HEK293T (cell line): ENCODE measurements around the gene RPLP2.

ENCODE experiments used
- CTCF ChIA-PET: fragments of 350-600 bp; formaldehyde crosslinking; extraction: SDS; loops from one replicate; lab custom pipeline; 2021; ENCODE audit warnings: antibody characterized with exemption, inconsistent platforms; lab: Yijun Ruan, JAX
- POLR2A ChIA-PET: fragments of 350-600 bp; formaldehyde crosslinking; extraction: SDS; loops from one replicate; lab custom pipeline; 2020; ENCODE audit warnings: antibody characterized with exemption, inconsistent platforms; lab: Yijun Ruan, JAX
- DNase-seq: peaks from one replicate; pipeline ENCODE4 v3.0.0; 2012; ENCODE audit warnings: mixed read lengths; ENCODE audit errors: extremely low spot score
- ARNT ChIP-seq: fragments of 450-650 bp; IDR thresholded peaks from 2 replicates; pipeline ENCODE4 v1.6.1; 2017; ENCODE audit warnings: mild to moderate bottlenecking
- BHLHE40 ChIP-seq: fragments of 450-650 bp; IDR thresholded peaks from 2 replicates; pipeline ENCODE4 v1.6.1; 2016; ENCODE audit warnings: mild to moderate bottlenecking, moderate library complexity, borderline replicate concordance
- CTBP1 ChIP-seq: fragments of 450-650 bp; IDR thresholded peaks from 2 replicates; pipeline ENCODE4 v1.6.1; 2016; ENCODE audit warnings: borderline replicate concordance
- ELF4 ChIP-seq: fragments of 450-650 bp; IDR thresholded peaks from 2 replicates; pipeline ENCODE4 v1.6.1; 2017; ENCODE audit warnings: antibody characterized with exemption
- FOXA1 ChIP-seq: fragments of 450-650 bp; IDR thresholded peaks from 2 replicates; pipeline ENCODE4 v1.6.1; 2016; ENCODE audit warnings: mild to moderate bottlenecking
- FOXK2 ChIP-seq: fragments of 450-650 bp; IDR thresholded peaks from 2 replicates; pipeline ENCODE4 v1.6.1; 2016; ENCODE audit warnings: mild to moderate bottlenecking
- FOXM1 ChIP-seq: fragments of 450-650 bp; IDR thresholded peaks from 2 replicates; pipeline ENCODE4 v1.6.1; 2017; ENCODE audit warnings: mild to moderate bottlenecking, borderline replicate concordance
- HDGF ChIP-seq: fragments of 450-650 bp; IDR thresholded peaks from 2 replicates; pipeline ENCODE4 v1.6.1; 2017; ENCODE audit warnings: antibody characterized with exemption, borderline replicate concordance
- L3MBTL2 ChIP-seq: fragments of 450-650 bp; conservative IDR thresholded peaks from 2 replicates; pipeline ENCODE4 v1.6.1; 2016; ENCODE audit warnings: mild to moderate bottlenecking
- LEF1 ChIP-seq: fragments of 450-650 bp; IDR thresholded peaks from 2 replicates; pipeline ENCODE4 v1.6.1; 2017; ENCODE audit warnings: mild to moderate bottlenecking, borderline replicate concordance
- NFRKB ChIP-seq: fragments of 450-650 bp; IDR thresholded peaks from 2 replicates; pipeline ENCODE4 v1.6.1; 2016; ENCODE audit warnings: mild to moderate bottlenecking, moderate library complexity
- SP1 ChIP-seq: fragments of 450-650 bp; IDR thresholded peaks from 2 replicates; pipeline ENCODE4 v1.6.1; 2017
- SUZ12 ChIP-seq: fragments of 450-650 bp; IDR thresholded peaks from 2 replicates; pipeline ENCODE4 v1.6.1; 2016; ENCODE audit warnings: mild to moderate bottlenecking
- TARDBP ChIP-seq: fragments of 450-650 bp; IDR thresholded peaks from 2 replicates; pipeline ENCODE4 v1.6.1; 2016
- ZNF384 ChIP-seq: fragments of 450-650 bp; IDR thresholded peaks from 2 replicates; pipeline ENCODE4 v1.6.1; 2016
- TF ChIP-seq, protein P1 (sequence below): fragments of 450-650 bp; IDR thresholded peaks from 2 replicates; pipeline ENCODE4 v1.6.1; 2016

RPLP2 gene

DNA sequence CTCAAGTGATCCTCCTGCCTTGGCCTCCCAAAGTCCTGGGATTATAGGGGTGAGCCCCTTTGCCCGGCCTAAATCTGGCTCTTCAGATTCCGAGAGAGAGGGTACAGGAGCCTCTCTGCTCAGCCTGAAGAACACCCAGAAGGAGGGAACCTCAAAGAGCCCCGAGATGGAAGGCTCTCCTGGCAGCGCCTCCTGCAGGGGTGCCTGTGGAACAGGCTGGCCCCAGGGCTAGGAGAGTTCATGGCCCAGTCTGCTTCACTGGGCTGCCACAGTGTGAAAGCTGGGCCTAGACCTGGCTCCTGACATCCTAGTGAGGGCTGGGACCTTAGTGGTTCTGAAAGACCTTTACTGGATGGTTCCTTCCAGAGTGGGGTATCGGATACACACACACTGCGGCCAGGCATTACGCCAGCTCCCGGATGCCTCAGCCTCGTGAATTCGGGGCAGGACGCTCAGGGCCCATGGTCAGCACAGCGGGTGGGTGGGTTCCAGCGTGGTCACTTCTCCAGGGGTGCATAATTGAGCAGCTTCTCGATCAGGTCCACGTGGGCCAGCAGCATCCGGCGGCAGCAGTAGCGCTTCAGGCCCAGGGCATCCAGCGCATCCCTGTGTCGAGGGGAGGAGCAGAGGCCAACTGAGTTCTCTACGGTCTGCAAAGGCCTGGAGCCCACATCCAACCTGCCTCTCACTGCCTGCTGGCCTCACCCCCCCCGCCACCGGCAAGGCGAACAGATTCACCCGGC lies 30.3 kb downstream of the RPLP2 start:
- ChIA-PET POLR2A (interaction anchor here (0.8 to 5.4 kb wide), 3 partner anchors 9 to 62 kb away, joined by 3 to 63 read pairs (median 7); partner anchors contain the start of genes CD151, CRACR2B and PNPLA2), CTCF (no interaction called here)
- DNase-seq: no peak
- no peak for TF ChIP-seq ZNF384
- TF ChIP-seq SP1: no peak
- TF ChIP-seq FOXA1: no peak
- TF ChIP-seq BHLHE40: no peak
- no peak for TF ChIP-seq FOXM1
- TF ChIP-seq ELF4: no peak
- TF ChIP-seq LEF1: no peak
- no peak for TF ChIP-seq NFRKB
- no peak for TF ChIP-seq CTBP1
- TF ChIP-seq ARNT: no peak
- no peak for TF ChIP-seq L3MBTL2
- no peak for TF ChIP-seq HDGF
- no peak for TF ChIP-seq SUZ12
- no peak for TF ChIP-seq TARDBP
- TF ChIP-seq, protein P1, sequence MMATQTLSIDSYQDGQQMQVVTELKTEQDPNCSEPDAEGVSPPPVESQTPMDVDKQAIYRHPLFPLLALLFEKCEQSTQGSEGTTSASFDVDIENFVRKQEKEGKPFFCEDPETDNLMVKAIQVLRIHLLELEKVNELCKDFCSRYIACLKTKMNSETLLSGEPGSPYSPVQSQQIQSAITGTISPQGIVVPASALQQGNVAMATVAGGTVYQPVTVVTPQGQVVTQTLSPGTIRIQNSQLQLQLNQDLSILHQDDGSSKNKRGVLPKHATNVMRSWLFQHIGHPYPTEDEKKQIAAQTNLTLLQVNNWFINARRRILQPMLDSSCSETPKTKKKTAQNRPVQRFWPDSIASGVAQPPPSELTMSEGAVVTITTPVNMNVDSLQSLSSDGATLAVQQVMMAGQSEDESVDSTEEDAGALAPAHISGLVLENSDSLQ: no peak
- TF ChIP-seq FOXK2: no peak

DNA sequence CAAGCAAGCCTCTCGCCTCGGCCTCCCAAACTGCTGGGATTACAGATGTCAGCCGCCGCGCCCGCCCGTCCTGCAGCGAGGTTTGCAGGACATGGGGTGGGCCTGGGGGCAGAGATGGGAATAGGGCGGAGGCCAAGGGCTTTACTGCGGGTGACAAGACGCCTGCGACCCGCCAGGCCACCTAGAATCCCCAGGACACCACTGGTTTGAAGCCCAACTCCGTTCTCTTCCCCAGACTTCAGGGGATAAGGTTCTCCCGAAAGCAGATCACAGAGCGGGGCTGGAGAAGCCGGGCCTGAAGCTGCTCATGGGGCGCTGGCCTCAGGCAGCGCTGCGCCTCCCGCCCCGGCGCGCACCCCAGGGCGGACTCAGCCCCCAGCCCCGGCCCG lies 32.2 kb downstream of the RPLP2 start:
- POLR2A ChIA-PET: interaction anchor here (1.0 to 5.4 kb wide), 4 partner anchors 11 to 65 kb away, joined by 3 to 63 read pairs (median 7); partner anchors contain the start of genes CD151, CRACR2B and RPLP2
- TF ChIP-seq SUZ12 (no peak), ELF4 (no peak), TARDBP (no peak), HDGF (no peak), NFRKB (no peak), FOXM1 (no peak), L3MBTL2 (no peak), CTBP1 (no peak), FOXA1 (no peak), LEF1 (no peak), BHLHE40 (no peak), ZNF384 (no peak), ARNT (no peak), FOXK2 (no peak), SP1 (no peak)
- TF ChIP-seq, protein P1: no peak
- DNase-seq: no peak
- CTCF ChIA-PET: no interaction called here

DNA sequence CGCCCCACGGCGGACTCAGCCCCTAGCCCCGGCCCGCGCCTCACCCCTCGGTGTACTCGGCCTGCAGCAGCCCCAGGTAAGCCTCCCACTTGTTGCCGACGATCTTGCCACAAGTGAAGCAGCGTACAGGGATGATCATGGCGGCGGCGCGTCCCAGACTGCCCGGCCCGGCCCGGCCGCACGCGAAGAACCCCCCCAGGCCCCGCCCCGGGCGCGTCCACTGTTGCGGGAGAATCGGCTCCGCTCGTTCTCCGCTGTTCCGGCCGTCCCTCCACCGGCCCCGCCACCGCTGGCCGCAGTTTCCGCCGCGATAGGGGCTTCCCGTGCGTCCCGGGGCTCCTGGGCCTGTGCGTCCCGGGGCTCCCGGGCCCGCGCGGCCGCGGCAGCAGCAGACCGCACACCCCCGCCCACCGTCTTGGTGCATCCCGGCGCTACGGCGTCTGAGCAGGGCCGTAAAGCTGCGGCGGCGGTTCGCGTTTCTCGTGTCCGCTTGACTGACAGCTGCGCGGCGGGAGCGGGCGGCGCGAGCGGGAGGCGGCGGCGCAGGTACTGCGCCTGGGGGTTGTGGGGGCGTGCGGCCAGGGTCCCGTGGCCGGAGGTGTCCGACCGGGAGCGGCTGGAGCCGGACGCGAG lies 32.7 kb downstream of the RPLP2 start, which contains the start of the genes POLR2L and TSPAN4:
POLR2L (minus strand) TSS at position 160 of the 633 bp plus-strand sequence; CDS start at position 139, 21 bp downstream.
TSPAN4 (plus strand) TSS at position 483 of the 633 bp plus-strand sequence. CDS start 7,453 bp downstream, outside the sequence.
- DNase-seq: peak; percentile 85
- POLR2A ChIA-PET: interaction anchor here (0.5 to 5.4 kb wide), 9 partner anchors 11 to 69 kb away, joined by 3 to 63 read pairs (median 3); partner anchors contain the start of genes CD151, CRACR2B, PNPLA2 and RPLP2
- CTCF ChIA-PET: interaction anchor here (0.5 to 1.4 kb wide), 3 partner anchors 8 to 204 kb away, joined by 3 to 4 read pairs (median 3); no protein-coding TSS in a partner anchor
- TF ChIP-seq, protein P1: peak; percentile 98
- TF ChIP-seq L3MBTL2: no peak
- TF ChIP-seq ARNT: peak; percentile 32; the same call in 1 of the 2 replicates
- TF ChIP-seq FOXM1: peak; percentile 98
- no peak; the same call in 1 of the 2 replicates for TF ChIP-seq LEF1

DNA sequence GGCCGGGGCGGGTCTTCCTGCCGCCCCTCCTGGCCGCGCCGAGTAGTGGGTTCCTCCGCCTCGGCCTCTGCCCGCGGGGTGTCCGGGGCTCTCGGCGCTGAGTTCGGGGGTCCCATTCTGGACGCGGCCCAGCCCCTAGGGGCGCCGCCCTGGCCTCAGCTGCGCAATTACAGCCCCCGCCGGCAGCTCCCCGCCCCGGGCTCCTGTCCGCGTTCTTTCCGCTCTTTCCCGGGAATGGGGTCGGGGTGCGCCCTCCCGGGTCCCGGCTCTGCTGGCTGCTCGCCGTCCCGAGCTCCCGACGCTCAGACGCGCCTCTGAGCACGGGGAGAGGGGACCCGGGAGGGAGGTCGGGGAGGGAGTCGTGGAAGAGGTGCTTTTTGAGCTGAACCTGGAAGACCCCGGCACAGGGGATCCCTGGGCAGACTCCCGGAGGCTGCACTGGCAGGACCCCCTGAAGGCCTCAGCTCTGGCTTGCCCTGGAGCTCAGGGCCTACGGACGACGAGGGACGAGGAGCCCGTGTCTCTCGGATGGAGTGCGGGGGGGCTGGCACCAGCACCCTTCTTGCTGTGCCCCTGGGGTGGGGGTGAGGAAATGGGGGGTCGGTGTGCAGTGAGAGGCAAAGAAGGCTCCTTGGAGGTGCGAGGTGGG lies 33.4 kb downstream of the RPLP2 start:
- TF ChIP-seq SUZ12 (no peak), L3MBTL2 (no peak), TARDBP (no peak), SP1 (no peak), HDGF (no peak), NFRKB (no peak), LEF1 (no peak), ELF4 (no peak)
- TF ChIP-seq, protein P1: no peak
- no peak for DNase-seq
- CTCF ChIA-PET: interaction anchor here (0.5 to 1.4 kb wide), 5 partner anchors 9 to 203 kb away, joined by 3 to 4 read pairs (median 3); no protein-coding TSS in a partner anchor
- POLR2A ChIA-PET: interaction anchor here (0.5 to 5.4 kb wide), 9 partner anchors 12 to 68 kb away, joined by 3 to 63 read pairs (median 5); partner anchors contain the start of genes CD151, CRACR2B, PNPLA2 and RPLP2
